ENCODE results near the gene UNC79.

The UNC79 gene

DNA sequence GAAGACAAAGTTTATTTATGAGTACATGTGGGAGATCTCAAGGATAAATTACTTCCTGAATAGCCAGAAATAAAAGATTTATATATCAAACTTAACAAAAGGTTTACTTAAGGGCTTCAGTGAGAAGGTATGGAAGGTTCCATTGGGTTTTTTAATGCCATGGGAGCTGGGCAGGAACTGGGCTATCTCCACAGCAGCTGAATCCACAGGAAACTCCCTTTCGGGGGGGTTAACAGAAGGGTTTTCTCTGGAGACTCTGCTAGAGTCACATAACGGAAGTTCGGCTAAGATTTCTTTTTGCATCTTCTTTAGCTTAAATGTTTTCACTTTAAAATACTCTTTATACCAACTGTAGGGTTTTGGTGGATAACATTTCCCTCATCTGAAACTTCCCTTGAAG lies 113.5 kb downstream of the UNC79 start:
- DNase-seq (ENCODE audit: low read depth in 2 of 2, low spot score in 1 of 2) = no peak

DNA sequence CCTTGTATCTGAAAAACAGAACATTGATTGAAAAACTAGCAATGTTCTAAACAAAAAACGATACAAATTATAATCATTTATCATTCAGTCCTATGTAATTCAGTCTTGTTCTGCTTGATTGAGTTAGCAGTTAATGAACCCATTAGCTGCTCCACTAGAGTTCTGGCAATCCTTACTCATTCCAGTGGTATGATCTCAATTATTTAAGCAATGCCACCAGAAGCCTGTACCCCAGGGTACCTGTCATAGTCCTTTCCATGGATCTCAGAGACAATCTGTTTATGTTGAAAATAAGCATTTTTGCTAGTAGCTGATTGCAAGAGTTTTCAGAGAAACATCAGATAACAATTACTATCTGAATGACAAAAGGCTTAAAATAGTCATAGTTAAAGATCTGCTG lies 115.9 kb downstream of the UNC79 start:
- no peak for DNase-seq (ENCODE audit: low read depth in 2 of 2, low spot score in 1 of 2)

DNA sequence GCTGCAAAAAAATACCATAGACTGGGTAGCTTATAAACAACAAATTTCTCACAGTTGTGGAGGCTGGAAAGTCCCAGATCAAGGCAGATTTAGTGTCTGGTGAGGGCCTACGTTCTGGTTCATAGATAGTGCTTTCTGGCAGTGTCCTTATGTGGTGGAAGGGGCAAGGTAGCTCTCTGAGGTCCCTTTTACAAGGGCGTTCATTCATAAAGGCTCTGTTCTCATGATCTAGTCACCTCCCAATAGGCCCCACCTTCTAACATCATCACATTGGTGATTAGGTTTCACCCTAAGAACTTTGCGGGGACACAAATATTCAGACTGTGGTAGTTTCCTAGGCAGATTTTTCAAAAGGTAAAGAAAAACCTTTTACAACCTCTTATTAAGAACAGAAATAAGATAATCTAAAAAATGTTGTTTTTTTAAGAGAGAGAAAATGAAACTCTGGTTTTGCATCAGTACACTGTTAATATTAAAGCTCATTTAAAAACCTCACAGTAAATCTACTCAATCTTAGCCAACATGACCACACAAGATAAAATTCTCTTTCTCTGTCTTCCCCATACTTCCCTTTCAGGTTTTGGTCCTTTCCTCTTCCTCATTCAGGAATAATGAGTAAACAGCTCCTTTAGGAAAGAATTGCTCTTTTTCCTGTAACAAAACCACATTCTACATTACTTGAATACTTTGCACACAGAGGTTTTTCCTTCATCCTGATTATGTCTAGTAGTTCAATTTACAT lies 117.5 kb downstream of the UNC79 start:
- DNase-seq (ENCODE audit: low read depth in 2 of 2, low spot score in 1 of 2) = no peak

DNA sequence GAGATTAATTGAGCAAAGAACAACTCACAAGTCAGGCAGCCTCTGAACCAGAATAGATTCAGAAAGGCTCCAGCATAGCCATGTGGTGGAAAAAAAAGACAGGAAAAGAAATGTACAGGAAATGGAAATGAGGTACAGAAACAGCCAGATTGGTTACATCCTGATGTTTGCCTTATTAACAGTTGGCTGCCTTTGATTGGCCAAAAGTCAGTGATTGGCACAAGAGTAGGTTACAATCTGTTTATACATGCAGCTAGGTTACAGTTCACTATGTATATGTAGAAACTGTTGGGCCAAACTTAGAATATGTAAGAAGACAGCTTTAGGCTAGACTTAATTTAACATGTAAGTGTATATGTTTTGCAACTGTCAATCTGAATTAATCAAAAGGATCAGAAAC lies 118.9 kb downstream of the UNC79 start:
- DNase-seq (ENCODE audit: low read depth in 2 of 2, low spot score in 1 of 2) = no peak

DNA sequence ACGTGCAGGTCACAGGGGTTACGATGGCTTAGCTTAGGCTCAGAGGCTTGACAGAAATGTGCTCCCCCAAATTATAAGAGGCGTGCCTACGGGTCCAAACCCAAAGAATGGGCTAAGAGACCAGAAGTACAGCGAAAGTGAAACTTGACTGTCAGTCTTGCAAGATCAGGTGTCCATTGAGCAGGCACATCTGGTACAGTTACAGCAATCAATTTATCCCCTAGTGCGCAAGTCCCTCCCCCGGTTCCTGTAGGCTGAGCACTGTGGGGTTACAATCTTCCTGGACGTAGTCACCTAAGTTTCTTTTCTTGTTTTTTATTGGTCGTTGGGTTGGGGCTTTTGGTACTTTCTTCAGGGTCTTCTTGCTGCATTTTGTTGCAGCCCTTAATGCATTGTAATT lies 134.2 kb downstream of the UNC79 start:
- DNase-seq (ENCODE audit: low read depth in 2 of 2, low spot score in 1 of 2) = no peak

DNA sequence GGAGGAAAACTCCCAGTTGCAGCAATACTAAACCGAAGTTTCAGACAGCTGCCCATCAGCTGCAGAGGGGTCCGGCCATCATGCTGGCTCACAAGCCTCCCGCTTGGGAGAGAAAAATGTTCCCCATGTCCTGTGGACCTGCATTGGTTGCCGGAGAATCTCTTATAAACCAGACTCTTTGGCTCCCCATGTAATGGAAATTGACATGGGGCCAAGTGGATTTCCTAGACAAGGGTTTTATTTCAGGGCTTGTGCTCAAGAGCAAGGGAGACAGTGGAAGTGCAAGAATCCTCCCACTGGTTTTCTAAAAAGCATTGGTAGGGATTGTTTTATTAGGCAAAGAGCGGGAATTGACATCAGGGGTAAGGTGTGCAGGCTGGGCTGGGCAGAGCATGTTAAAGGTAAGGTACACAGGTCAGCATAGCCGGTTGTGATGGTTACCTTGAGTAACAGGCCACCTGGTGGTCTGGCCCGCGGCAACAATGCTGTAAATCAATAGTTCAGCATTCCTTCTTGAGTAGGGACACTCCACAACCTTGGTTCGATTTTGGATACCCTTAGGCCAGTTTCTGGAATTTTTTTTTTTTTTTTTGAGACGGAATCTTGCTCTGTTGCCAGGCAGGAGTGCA lies 135.4 kb downstream of the UNC79 start:
- DNase-seq (ENCODE audit: low read depth in 2 of 2, low spot score in 1 of 2) = no peak

DNA sequence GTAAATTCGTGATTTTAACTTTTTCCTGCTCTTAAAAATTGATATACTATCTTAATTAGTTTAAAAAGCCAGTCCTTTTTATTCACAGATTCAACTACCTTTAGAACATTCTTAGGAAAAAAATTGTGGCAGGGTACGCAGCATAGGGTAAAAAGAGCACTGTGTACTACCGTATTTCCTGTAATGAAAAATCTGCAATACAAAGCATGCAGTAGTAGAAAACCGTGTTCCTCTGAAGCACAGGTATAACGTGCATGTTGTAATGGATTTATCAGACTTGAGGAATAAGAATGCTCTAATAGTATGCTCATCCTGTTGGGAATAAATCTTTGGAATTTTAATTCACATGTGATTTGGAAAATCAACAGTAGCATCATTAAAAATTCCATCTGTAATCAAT lies 140.5 kb downstream of the UNC79 start:
- DNase-seq (ENCODE audit: low read depth in 2 of 2, low spot score in 1 of 2) = no peak

DNA sequence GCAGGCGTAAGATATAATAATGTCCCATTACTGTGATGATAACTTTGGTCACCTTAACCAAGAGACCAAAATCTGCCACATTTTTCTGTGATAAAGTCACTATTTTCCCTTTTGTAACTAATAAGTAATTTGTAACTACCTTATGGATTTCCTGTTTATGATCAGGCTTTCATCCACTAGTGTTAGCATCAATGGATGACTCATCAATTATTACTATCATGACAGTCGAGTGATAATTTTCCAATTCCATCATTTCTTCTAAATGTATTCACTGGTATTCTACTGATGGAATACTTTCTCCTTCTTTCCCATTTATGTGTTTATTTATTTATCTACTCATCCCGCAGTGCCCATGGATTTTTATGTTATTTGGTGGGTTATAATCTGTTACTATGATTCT lies 148.4 kb downstream of the UNC79 start:
- DNase-seq (ENCODE audit: low read depth in 2 of 2, low spot score in 1 of 2) = no peak

DNA sequence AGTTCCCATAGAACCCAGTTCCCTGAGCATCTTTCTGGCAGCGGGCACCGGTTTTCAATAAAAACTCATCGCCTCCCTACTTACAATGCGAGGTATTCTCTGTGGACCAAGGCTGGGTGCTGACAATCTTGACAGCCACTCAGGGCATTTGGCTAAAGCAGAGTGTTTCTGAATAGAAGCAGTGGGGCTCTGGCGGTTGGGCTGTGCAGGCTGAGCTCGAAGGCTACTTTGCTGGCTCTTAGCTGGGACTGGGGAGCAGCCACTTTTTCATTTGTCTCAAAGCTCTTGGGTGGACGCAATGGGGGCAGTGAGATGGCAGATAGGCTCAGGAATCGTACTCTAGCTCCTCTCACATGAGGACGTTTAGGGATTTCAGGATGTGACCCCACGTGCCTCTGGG lies 151.8 kb downstream of the UNC79 start:
- DNase-seq (ENCODE audit: low read depth in 2 of 2, low spot score in 1 of 2) = no peak

DNA sequence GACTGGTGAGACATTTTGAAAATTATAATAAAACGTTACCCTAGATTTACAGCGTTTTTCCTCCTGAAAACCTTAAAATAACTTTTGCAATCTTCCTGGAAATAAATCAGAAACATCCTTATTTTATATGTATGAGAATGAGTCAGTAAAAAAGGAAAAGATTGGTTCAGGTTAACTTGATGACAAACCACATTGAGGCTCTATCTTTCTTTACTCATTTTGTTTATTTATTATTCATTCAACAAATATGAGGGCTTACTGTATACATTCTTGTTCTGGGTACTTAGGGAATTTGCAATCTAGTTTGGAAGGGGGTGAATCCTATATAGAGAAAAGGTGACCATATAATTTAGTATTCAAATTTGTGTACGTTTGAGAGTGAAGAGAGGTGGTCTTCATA lies 156.6 kb downstream of the UNC79 start:
- no peak for DNase-seq (ENCODE audit: low read depth in 2 of 2, low spot score in 1 of 2)

DNA sequence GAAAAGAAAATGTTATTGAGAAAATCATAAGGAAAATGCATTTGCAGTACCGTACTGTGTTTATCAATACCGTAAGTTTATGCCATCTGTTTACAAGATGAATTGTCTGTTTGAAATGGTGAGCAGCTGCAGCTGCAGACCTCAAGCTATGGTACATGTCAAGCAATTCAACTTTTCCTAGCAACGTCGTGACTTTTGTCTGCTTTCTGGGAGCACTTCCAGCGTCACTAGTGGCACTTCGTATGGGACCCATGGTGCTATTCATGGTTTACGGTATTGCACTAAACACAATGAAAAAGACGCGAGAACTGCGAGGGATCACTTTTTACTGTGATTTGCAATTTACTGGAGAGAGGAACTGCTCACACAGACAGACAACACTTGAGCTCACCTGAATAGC lies 160.8 kb downstream of the UNC79 start:
- DNase-seq (ENCODE audit: low read depth in 2 of 2, low spot score in 1 of 2) = no peak

DNA sequence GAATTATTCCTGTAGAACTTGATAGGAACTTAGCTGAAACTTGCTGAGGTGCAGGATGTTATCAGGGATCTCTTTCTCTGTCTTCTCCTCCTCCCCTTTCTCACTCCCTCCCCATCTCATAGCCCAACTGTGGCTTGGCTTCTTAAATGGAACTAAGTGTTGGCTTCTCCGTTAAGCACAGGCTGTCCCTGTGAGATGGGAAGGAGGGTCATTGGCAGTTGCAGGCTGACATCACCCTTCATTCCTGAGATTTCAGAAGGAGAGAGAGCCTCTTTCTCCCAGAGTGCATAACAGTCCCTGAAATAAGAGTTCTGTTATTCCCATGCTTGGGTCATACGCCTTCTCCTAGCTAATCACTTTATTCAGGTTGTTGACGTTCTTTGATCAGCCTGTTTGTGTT lies 162.0 kb downstream of the UNC79 start:
- DNase-seq (ENCODE audit: low read depth in 2 of 2, low spot score in 1 of 2) = no peak

DNA sequence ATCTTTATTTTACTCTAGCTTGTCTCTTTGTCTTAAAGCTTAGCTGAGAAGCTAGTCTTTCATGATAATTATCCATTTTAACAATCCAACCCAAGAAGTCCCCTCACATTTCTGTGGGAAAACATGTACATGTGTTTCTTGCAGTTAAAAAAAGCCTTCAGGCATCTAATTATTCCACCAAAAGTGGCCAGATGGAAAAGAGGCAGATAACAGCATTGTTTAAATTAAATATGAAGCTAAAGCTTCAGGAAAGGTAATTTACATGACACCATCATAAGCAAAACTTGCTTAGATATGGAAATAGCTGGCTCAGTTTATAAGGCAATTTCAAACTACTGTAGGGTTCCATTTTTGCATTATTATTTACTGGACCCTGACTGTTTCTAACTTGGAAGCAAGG lies 175.4 kb downstream of the UNC79 start:
- no peak for DNase-seq (ENCODE audit: low read depth in 2 of 2, low spot score in 1 of 2)

DNA sequence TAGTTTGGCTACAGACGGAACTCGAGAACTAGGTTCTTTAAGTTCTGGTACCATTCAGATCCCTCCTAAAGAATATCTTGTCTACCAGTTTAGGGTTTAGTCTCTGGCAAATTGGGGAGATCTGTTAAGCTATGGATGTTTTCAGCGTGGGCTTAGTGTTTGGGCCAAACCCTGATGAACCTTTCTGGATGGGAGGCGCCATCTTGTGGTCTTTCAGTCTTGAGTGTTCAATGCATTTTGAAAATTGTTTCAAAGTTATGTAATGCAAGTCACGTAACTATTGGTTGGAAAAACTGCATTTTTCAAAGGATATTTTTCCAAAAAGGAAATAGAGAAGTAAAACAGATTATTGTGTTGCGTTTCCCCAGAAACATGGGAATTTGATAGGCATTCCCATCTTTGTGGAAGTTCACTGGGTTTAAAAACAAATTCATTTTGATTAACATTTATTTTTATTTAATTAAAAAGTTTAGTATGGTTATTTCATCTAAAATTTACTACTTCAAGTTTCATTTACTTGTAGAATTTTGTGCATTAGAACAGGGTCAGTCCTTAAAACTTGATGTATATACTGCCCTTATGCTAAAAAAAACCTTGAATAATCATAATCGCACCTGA lies 188.5 kb downstream of the UNC79 start:
- DNase-seq (ENCODE audit: low read depth in 2 of 2, low spot score in 1 of 2) = no peak

DNA sequence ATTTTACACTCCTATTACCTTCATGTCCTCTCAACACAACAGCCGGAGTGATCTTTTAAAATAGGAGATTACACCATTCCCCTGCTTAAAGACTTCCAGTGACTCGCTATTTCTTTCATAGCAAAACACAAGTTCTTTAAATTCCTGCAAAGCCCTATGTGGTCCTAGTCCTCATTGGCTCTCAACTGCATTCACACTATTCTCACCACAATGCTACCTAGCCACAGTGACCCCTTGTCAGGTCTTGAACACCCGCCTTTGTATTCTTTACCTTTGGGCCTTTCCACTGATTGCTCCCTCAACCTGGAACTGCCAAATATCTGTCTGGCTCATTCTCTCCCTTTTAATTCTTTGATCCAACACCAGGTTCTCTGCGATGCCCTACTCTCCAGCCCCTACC lies 197.3 kb downstream of the UNC79 start:
- DNase-seq (ENCODE audit: low read depth in 2 of 2, low spot score in 1 of 2) = no peak

DNA sequence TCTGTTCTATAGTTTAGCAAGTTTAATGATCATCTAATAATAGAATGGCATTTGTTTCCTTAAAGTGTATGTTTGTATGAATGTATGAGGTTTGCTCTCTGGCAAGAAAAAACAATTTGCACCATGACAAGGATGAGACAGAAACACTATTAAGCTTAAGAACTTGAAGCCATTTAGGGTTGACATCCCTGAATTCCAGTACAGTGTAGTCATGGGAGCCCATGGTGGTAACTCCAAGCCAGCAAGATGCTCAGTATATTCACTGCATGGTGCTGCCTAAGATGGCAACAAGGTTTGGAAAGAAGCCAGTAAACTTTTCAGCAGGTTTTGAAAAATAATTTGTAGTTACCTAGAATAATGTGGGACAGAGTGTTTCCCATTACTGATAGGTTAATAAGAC lies 198.9 kb downstream of the UNC79 start:
- DNase-seq (ENCODE audit: low read depth in 2 of 2, low spot score in 1 of 2) = no peak

DNA sequence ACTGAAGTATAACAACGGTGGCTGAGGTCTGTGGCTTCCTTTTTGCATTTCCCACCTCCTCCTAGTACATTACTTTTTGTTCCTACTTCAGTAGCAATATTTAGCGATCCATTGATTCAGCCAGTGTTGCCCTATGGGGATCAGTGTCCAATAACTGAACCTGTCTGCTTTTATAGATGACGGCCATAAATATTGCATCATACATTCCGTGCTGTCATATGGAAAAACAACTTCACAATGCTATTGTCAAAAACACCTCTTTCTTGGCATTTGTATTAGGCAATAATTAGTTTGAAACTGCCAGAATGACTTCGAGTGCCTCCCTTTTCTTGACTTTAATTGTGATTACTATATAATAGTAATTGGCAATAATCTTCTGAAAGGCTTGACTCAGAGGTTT lies 208.1 kb downstream of the UNC79 start:
- no peak for DNase-seq (ENCODE audit: low read depth in 2 of 2, low spot score in 1 of 2)

DNA sequence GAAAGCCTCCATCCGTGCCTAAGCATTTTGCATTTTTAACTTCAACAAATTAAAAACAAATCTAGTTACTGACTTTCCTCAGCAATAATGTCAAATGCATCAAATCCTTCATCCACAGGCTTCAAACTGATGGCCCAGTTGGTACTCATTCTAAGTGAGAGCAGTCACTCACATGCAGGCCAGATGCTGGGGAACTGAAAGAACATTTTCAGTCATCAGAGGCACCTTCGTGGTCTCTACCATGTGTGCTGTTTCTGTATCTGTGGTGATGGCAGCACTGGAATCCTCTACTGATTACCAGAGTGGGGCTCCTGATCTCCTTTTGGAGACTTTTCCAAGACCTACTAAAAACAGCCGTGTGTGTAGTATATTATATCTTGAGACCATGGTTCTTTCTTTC lies 212.4 kb downstream of the UNC79 start:
- DNase-seq (ENCODE audit: low read depth in 2 of 2, low spot score in 1 of 2) = no peak

DNA sequence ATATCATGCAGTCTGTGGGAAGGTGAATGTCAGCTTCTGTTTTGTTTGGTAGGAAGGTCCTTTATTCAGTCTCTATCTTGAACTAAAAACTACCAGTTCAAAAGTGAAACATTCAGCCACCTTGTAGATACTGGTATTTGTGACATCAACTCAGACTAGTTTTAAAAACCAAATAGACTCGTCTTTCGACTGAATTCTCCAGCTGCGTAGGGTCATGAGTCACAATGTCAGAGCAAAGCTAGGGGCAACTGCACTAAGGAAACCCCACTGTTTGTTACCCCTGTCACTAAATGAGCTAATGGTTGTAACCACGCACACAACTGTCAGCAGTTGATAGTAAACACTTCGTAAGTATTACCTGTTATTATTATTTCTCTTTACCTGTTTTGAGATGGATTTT lies 212.9 kb downstream of the UNC79 start:
- no peak for DNase-seq (ENCODE audit: low read depth in 2 of 2, low spot score in 1 of 2)

DNA sequence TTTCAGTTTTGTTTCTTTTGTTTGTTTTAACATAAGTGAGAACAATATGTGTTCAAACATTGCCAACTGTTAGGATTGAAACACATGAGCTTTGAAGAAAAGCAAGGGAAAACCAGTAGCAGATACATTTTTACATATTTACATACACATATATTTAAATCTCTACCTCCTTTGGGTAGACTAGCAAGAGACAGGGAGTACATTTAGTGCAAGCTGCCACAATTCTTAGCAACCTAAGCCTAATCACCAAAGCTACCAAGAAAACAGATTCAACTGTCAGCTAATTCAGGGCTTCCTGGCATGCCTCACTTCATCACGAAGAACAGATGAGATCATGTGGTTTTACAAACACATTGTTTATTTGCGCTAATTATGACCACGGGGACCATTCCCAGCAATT lies 214.5 kb downstream of the UNC79 start:
- DNase-seq (ENCODE audit: low read depth in 2 of 2, low spot score in 1 of 2) = no peak

DNA sequence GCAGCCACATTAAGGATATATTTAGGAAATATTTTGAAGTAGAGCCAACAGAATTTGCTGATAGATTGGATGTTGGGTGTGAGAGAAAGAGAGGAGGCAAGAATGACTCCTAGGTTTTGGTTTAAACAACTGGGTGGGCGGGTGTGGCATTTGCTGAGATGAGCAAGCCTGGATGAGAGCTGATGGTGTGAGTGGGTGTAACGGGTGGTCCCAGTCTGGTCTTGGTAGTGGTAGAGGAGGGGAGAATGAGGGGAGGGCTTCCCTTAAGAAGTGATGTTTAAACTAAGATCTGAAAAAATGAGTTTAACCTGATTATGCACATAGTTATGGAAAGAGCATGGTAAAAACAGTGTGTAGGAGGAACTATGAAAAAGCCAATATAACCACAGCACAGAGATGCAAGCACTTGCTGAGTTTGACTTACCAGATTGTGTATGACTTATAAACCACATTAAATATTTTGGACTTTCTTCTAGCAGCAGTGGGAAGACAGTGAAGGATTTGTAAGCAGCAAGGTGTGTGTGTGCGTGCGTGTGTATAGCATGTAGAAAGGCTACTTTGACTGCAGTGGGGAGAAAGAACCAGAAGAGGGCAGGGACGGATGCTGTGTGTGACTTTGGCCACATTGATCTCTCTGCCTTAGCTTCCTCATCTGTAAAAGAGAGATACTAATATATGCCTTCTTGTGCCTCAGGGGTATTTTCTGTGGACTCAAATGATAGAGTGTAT lies 217.9 kb downstream of the UNC79 start:
- no peak for DNase-seq (ENCODE audit: low read depth in 2 of 2, low spot score in 1 of 2)

DNA sequence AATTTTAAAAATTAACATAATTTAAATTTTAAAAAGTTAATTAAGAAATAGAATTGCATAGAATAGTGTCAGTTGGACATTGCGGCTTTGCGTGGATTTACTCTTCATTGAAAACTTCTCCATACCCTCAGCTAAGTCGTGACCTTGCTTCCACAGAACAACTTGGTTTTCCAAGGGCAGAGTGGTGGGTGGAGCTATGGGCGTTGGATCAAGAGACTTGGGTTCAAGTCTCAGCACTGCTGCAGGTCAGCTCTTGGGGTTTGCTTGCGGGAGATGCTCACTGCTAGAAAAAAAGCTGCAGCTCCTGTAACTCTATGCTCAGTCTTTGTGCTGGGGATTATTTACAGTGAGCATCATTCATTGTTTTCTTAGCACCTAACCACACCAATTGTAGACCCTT lies 223.9 kb downstream of the UNC79 start:
- no peak for DNase-seq (ENCODE audit: low read depth in 2 of 2, low spot score in 1 of 2)
